ENCODE data around the gene ASL.
"Not testable (repeated sequence)": the region's sequence is repeated elsewhere in the genome, so short reads cannot be mapped to it uniquely, and the experiment has no call there.

Gene ASL

DNA sequence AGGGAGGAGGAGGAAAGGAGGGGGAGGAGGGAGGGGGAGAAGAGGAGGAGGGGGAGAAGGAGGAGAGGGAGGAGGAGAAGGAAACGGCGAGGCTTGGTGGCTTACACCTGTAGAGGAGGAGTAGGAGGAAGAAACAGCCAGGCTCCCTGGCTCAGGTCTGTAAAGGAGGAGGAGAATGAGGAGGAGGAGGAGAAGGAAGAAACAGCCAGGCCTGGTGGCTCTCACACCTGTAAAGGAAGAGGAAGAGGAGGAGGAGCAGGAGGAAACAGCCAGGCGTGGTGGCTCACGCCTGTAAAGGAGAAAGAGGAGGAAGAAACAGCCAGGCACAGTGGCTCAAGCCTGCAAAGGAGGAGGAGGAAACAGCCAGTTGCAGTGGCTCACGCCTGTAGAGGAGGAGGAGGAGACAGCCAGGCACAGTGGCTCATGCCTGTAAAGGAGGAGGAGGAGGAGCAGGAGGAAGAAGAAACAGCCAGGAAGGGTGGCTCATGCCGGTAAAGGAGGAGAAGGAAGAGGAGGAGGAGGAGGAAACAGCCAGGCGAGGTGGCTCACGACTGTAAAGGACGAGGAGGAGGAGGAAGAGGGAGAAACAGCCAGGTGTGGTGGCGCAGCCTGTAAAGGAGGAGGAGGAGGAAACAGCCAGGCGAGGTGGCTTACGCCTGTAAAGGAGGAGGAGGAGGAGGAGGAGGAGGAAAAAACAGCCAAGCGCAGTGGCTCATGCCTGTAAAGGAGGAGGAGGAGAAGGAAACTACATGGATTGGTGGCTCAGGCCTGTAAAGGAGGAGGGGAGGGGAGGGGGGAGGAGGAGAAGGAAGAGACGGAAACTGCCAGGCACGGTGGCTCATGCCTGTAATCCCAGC lies 24.2 kb downstream of the ASL start:
- DNase-seq (ENCODE audit: low read depth) = peak; percentile 85
- H3K4me3 ChIP-seq (ENCODE audit: low read depth, low read length) = peak overlapping the region; percentile 38
- TF ChIP-seq MYC (IDR thresholded peaks at IDR 0.05; ENCODE audit: low read depth, low read length) = 0 out of 2 replicates have a peak, but pooled peaks have one; percentile 42
- TF ChIP-seq, protein P1, sequence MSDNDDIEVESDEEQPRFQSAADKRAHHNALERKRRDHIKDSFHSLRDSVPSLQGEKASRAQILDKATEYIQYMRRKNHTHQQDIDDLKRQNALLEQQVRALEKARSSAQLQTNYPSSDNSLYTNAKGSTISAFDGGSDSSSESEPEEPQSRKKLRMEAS (IDR thresholded peaks at IDR 0.05; ENCODE audit: low read depth, low read length) = no peak
- TF ChIP-seq, protein P2, sequence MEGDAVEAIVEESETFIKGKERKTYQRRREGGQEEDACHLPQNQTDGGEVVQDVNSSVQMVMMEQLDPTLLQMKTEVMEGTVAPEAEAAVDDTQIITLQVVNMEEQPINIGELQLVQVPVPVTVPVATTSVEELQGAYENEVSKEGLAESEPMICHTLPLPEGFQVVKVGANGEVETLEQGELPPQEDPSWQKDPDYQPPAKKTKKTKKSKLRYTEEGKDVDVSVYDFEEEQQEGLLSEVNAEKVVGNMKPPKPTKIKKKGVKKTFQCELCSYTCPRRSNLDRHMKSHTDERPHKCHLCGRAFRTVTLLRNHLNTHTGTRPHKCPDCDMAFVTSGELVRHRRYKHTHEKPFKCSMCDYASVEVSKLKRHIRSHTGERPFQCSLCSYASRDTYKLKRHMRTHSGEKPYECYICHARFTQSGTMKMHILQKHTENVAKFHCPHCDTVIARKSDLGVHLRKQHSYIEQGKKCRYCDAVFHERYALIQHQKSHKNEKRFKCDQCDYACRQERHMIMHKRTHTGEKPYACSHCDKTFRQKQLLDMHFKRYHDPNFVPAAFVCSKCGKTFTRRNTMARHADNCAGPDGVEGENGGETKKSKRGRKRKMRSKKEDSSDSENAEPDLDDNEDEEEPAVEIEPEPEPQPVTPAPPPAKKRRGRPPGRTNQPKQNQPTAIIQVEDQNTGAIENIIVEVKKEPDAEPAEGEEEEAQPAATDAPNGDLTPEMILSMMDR (IDR thresholded peaks at IDR 0.05; ENCODE audit: low read depth, low read length) = no peak
- TF ChIP-seq POLR2A (IDR thresholded peaks at IDR 0.05; ENCODE audit: extremely low read depth, insufficient read length) = no peak

GRCh38 chr7:66100408-66101050 lies 24.9 kb downstream of the ASL start:
- H3K4me3 ChIP-seq (ENCODE audit: low read depth, low read length) = peak overlapping the region; percentile 26
- DNase-seq (ENCODE audit: low read depth) = no peak
- TF ChIP-seq MYC (IDR thresholded peaks at IDR 0.05; ENCODE audit: low read depth, low read length) = no peak
- TF ChIP-seq, protein P2 (IDR thresholded peaks at IDR 0.05; ENCODE audit: low read depth, low read length) = no peak
- TF ChIP-seq, protein P1 (IDR thresholded peaks at IDR 0.05; ENCODE audit: low read depth, low read length) = no peak
- TF ChIP-seq POLR2A (IDR thresholded peaks at IDR 0.05; ENCODE audit: extremely low read depth, insufficient read length) = no peak

- not testable (repeated sequence) for H3K4me3 ChIP-seq (ENCODE audit: low read depth, low read length); DNase-seq (ENCODE audit: low read depth)
Observed at GRCh38 chr7:66102168-66102567, 26.5 kb downstream of the ASL start.

- H3K4me3 ChIP-seq (ENCODE audit: low read depth, low read length) = not testable (repeated sequence)
- DNase-seq (ENCODE audit: low read depth) = peak; percentile 33
Observed at GRCh38 chr7:66103994-66104393, 28.4 kb downstream of the ASL start.

DNA sequence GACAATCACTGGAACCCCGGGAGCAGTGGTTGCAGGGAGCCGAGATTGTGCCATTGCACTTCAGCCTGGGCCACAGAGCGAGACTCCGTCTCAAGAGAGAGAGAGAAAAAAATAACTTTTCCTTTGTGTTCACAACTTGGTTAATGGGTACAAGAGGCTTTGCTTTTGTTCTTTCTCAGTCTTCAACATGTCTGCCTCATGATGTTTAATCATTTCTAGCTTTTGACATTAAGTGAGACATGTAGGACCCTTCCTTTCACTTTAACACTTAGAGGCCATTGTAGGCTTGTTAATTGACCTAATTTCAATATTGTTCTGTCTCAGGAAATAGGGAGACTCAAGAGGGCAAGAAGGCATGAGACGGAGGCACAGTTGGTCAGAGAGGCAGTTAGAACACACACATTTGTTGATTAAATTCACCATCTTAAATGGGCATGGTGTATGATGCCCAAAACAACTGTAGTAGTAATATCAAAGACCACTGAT lies 29.7 kb downstream of the ASL start:
- H3K4me3 ChIP-seq (ENCODE audit: low read depth, low read length) = no peak overlapping the region
- DNase-seq (ENCODE audit: low read depth) = no peak
- TF ChIP-seq, protein P2 (IDR thresholded peaks at IDR 0.05; ENCODE audit: low read depth, low read length) = no peak
- TF ChIP-seq, protein P1 (IDR thresholded peaks at IDR 0.05; ENCODE audit: low read depth, low read length) = no peak
- TF ChIP-seq MYC (IDR thresholded peaks at IDR 0.05; ENCODE audit: low read depth, low read length) (no peak), POLR2A (IDR thresholded peaks at IDR 0.05; ENCODE audit: extremely low read depth, insufficient read length) (no peak)

- not testable (repeated sequence) for H3K4me3 ChIP-seq (ENCODE audit: low read depth, low read length)
- peak; percentile 30 for DNase-seq (ENCODE audit: low read depth)
Observed at GRCh38 chr7:66108410-66108809, 32.8 kb downstream of the ASL start.

GRCh38 chr7:66110856-66111255 lies 35.2 kb downstream of the ASL start:
- peak; percentile 66 for DNase-seq (ENCODE audit: low read depth)
- no peak overlapping the region for H3K4me3 ChIP-seq (ENCODE audit: low read depth, low read length)
- TF ChIP-seq MYC (IDR thresholded peaks at IDR 0.05; ENCODE audit: low read depth, low read length) = no peak
- no peak for TF ChIP-seq POLR2A (IDR thresholded peaks at IDR 0.05; ENCODE audit: extremely low read depth, insufficient read length)
- TF ChIP-seq, protein P1 (IDR thresholded peaks at IDR 0.05; ENCODE audit: low read depth, low read length) = no peak
- TF ChIP-seq, protein P2 (IDR thresholded peaks at IDR 0.05; ENCODE audit: low read depth, low read length) = no peak

Measured in NB4 (cell line).